Astrocyte (in vitro differentiated cells and primary cell): ENCODE measurements around the gene RPL37A. TPM values are rescaled to one million over a fixed set of nuclear protein-coding genes. Genes with fewer than 3 reads are reported as not detected.

Experiments
- DNase-seq: peaks from one replicate; pipeline ENCODE4 v3.0.0-alpha.2; 2010; ENCODE audit warnings: low read depth
- FAIRE-seq: peaks from 2 replicates; lab custom pipeline; 2011; peaks lifted over from hg19 to GRCh38; lab: Jason Lieb, UNC
- H2AFZ ChIP-seq: 2 replicates; pipeline ENCODE4 v1.6.0; 2012; ENCODE audit warnings: low read depth, low read length, inconsistent platforms
- H3K27ac ChIP-seq: 2 replicates; pipeline ENCODE4 v1.5.1; 2011; ENCODE audit warnings: low read depth, low read length, inconsistent platforms
- H3K27me3 ChIP-seq: 2 replicates; pipeline ENCODE4 v1.6.0; 2011; ENCODE audit warnings: low read length, inconsistent platforms; ENCODE audit not compliant: insufficient read depth
- H3K36me3 ChIP-seq: 2 replicates; pipeline ENCODE4 v1.5.1; 2011; ENCODE audit warnings: low read length, inconsistent platforms; ENCODE audit not compliant: insufficient read depth
- H3K4me1 ChIP-seq: 2 replicates; pipeline ENCODE4 v1.5.1; 2011; ENCODE audit warnings: low read length, inconsistent platforms; ENCODE audit not compliant: insufficient read depth
- H3K4me2 ChIP-seq: 2 replicates; pipeline ENCODE4 v1.6.0; 2012; ENCODE audit warnings: low read length, inconsistent platforms
- H3K4me3 ChIP-seq: 2 replicates; pipeline ENCODE4 v1.5.1; 2011; ENCODE audit warnings: low read depth, mild to moderate bottlenecking, low read length, inconsistent platforms; ENCODE audit not compliant: insufficient read depth
- H3K79me2 ChIP-seq: 2 replicates; pipeline ENCODE4 v1.6.0; 2012; ENCODE audit warnings: mild to moderate bottlenecking, low read length, inconsistent platforms; ENCODE audit not compliant: insufficient read depth
- H3K9ac ChIP-seq: 2 replicates; pipeline ENCODE4 v1.6.0; 2012; ENCODE audit warnings: mild to moderate bottlenecking, low read length, inconsistent platforms
- H3K9me3 ChIP-seq: 2 replicates; pipeline ENCODE4 v1.5.1; 2012; ENCODE audit warnings: low read depth, mild to moderate bottlenecking, low read length, inconsistent platforms; ENCODE audit not compliant: insufficient read depth
- H4K20me1 ChIP-seq: 2 replicates; pipeline ENCODE4 v1.6.0; 2012; ENCODE audit warnings: low read length, inconsistent platforms; ENCODE audit not compliant: insufficient read depth
- H3K27ac Mint-ChIP-seq: one replicate; pipeline ENCODE4 v1.8.0; 2021; ENCODE audit warnings: mild to moderate bottlenecking, mixed read lengths; ENCODE audit not compliant: unreplicated experiment
- H3K27me3 Mint-ChIP-seq: one replicate; pipeline ENCODE4 v1.8.0; 2021; ENCODE audit warnings: low read depth, mixed read lengths; ENCODE audit not compliant: unreplicated experiment
- H3K36me3 Mint-ChIP-seq: one replicate; pipeline ENCODE4 v1.8.0; 2021; ENCODE audit warnings: low read depth, mixed read lengths; ENCODE audit not compliant: unreplicated experiment
- H3K4me1 Mint-ChIP-seq: one replicate; pipeline ENCODE4 v1.8.0; 2021; ENCODE audit warnings: low read depth, mixed read lengths; ENCODE audit not compliant: unreplicated experiment
- H3K4me3 Mint-ChIP-seq: one replicate; pipeline ENCODE4 v1.8.0; 2021; ENCODE audit warnings: mild to moderate bottlenecking, moderate library complexity, mixed read lengths; ENCODE audit not compliant: unreplicated experiment
- H3K9me3 Mint-ChIP-seq: one replicate; pipeline ENCODE4 v1.8.0; 2021; ENCODE audit warnings: mild to moderate bottlenecking, mixed read lengths; ENCODE audit not compliant: unreplicated experiment
- EZH2 ChIP-seq: IDR thresholded peaks from 2 replicates; pipeline ENCODE4 v1.6.1; 2012; ENCODE audit warnings: mild to moderate bottlenecking, low read length, inconsistent platforms; ENCODE audit not compliant: insufficient read depth
- total RNA-seq: library from RNA; stranded (reverse); gene quantifications from 2 replicates; pipeline ENCODE4 v1.2.1, GENCODE V29; 2021
- TF ChIP-seq, protein P1 (sequence below): IDR thresholded peaks from 2 replicates; pipeline ENCODE4 v1.5.1; 2011; ENCODE audit warnings: low read depth, mild to moderate bottlenecking, inconsistent platforms, low read length, moderate library complexity; ENCODE audit not compliant: insufficient read depth

RPL37A gene
- total RNA-seq, 1 donor from 2014 or later: 2,632 TPM

DNA sequence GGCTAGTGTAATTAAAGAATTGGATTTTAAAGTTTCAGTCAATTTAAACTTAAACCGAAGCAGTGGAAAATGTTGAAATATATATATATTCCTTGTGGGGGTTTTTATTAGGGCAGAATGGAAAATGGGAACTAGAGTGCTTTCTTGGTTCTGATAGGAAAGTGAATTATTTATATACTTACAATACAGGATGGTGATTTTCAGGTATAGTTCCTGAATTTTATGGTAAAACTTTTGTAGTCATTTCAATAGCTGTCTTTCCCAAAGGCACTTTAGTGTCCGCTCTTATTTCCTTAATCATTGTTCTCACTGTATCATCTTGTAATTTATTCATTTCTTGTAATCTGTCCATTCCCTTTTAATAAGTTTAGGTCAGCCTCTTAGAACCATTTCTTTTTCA lies 1.9 kb downstream of the RPL37A start:
- Mint-ChIP-seq H3K4me3 (peak overlapping the region; percentile 94), H3K4me1 (peaks cover 47% of the 10 kb centered on the region), H3K36me3 (peaks cover 41% of the 10 kb centered on the region), H3K27ac (peak overlapping the region; percentile 73), H3K9me3 (no peaks in the 10 kb centered on the region), H3K27me3 (no peaks in the 10 kb centered on the region)
- no peak for FAIRE-seq
- H3K36me3 ChIP-seq: peaks cover 58% of the 10 kb centered on the region
- peaks cover 68% of the 10 kb centered on the region for H4K20me1 ChIP-seq
- H2AFZ ChIP-seq: no peak overlapping the region
- no peak for DNase-seq
- peaks cover 33% of the 10 kb centered on the region for H3K4me1 ChIP-seq
- peak overlapping the region; percentile 99 for H3K9ac ChIP-seq
- TF ChIP-seq EZH2: no peak
- TF ChIP-seq, protein P1, sequence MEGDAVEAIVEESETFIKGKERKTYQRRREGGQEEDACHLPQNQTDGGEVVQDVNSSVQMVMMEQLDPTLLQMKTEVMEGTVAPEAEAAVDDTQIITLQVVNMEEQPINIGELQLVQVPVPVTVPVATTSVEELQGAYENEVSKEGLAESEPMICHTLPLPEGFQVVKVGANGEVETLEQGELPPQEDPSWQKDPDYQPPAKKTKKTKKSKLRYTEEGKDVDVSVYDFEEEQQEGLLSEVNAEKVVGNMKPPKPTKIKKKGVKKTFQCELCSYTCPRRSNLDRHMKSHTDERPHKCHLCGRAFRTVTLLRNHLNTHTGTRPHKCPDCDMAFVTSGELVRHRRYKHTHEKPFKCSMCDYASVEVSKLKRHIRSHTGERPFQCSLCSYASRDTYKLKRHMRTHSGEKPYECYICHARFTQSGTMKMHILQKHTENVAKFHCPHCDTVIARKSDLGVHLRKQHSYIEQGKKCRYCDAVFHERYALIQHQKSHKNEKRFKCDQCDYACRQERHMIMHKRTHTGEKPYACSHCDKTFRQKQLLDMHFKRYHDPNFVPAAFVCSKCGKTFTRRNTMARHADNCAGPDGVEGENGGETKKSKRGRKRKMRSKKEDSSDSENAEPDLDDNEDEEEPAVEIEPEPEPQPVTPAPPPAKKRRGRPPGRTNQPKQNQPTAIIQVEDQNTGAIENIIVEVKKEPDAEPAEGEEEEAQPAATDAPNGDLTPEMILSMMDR: no peak
- no peak overlapping the region for H3K27ac ChIP-seq
- H3K27me3 ChIP-seq: no peaks in the 10 kb centered on the region
- H3K79me2 ChIP-seq: peaks cover 68% of the 10 kb centered on the region
- H3K4me3 ChIP-seq: peak overlapping the region; percentile 99
- H3K9me3 ChIP-seq: no peaks in the 10 kb centered on the region
- H3K4me2 ChIP-seq: peak overlapping the region; percentile 91

DNA sequence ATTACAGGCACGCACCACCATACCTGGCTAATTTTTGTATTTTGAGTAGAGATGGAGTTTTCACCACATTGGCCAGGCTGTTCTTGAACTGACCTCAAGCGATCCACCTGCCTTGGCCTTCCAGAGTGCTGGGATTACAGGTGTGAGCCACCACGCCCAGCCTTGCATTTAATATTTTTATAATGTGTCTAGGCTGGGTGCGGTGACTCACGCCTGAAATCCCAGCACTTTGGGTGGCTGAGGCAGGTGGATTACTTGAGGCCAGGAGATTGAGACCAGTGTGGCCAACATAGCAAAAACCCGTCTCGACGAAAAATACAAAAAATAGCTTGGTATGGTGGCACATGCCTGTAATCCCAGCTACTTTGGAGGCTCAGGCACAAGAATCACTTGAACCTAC lies 3.2 kb downstream of the RPL37A start:
- Mint-ChIP-seq H3K4me3 (peak overlapping the region; percentile 94), H3K4me1 (peaks cover 49% of the 10 kb centered on the region), H3K27ac (peak overlapping the region; percentile 51), H3K27me3 (no peaks in the 10 kb centered on the region), H3K36me3 (peaks cover 45% of the 10 kb centered on the region), H3K9me3 (no peaks in the 10 kb centered on the region)
- H3K9me3 ChIP-seq: no peaks in the 10 kb centered on the region
- peaks cover 26% of the 10 kb centered on the region for H3K4me1 ChIP-seq
- no peak overlapping the region for H3K27ac ChIP-seq
- no peak for TF ChIP-seq EZH2
- TF ChIP-seq, protein P1: no peak
- FAIRE-seq: no peak
- no peak overlapping the region for H2AFZ ChIP-seq
- no peak for DNase-seq
- H3K4me2 ChIP-seq: peak overlapping the region; percentile 91
- peaks cover 68% of the 10 kb centered on the region for H3K79me2 ChIP-seq
- H3K27me3 ChIP-seq: no peaks in the 10 kb centered on the region
- no peak overlapping the region for H3K4me3 ChIP-seq
- H4K20me1 ChIP-seq: peaks cover 78% of the 10 kb centered on the region
- no peak overlapping the region for H3K9ac ChIP-seq
- H3K36me3 ChIP-seq: peaks cover 58% of the 10 kb centered on the region

DNA sequence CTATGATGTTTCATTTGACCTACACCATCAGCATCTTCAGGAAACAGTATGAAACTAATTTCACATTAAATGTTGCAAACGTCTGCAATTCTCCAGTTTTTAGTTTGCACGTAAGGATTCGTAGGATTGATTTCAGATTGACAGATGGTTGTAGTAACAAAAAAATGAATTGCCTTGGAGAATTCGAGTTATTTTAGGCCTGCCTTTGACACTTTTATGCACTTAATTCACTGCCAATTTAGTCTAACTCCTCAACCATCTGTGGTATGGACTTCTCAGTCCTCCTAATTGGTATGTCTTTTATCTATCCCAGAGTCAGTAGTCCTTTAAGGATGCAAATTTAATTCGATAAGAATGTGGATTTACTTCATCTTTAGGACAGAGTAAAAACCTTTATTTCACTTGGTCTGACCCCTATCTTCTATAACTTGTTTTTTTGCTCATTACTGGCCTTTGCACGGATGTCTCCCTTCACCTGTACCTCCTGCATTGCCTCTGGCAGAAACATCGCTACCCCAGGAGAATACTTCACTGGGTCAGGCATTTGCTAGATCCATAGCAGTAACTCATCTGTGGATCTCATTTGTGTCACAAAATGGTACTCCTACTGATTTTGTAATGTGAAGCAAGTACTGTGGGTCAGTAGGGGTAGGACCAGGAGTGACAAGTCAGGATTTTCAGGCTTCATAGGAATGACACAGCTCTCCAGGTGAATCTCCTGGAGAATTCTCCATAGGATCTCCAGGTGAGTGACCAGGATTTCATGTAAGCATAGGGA lies 3.9 kb downstream of the RPL37A start:
- Mint-ChIP-seq H3K4me1 (peaks cover 47% of the 10 kb centered on the region), H3K27ac (peak overlapping the region; percentile 19), H3K27me3 (no peaks in the 10 kb centered on the region), H3K4me3 (peak overlapping the region; percentile 79), H3K9me3 (no peaks in the 10 kb centered on the region), H3K36me3 (peaks cover 45% of the 10 kb centered on the region)
- Histone ChIP-seq H3K4me3 (no peak overlapping the region), H2AFZ (no peak overlapping the region), H3K9ac (peak overlapping the region; percentile 13), H3K9me3 (no peaks in the 10 kb centered on the region), H4K20me1 (peaks cover 79% of the 10 kb centered on the region), H3K27ac (no peak overlapping the region), H3K36me3 (peaks cover 58% of the 10 kb centered on the region), H3K79me2 (peaks cover 62% of the 10 kb centered on the region), H3K27me3 (no peaks in the 10 kb centered on the region), H3K4me2 (peak overlapping the region; percentile 91), H3K4me1 (peaks cover 26% of the 10 kb centered on the region)
- TF ChIP-seq, protein P1: no peak
- no peak for TF ChIP-seq EZH2
- FAIRE-seq: no peak
- DNase-seq: no peak
